SIG-M5 (cell line): ENCODE data around the gene UBC.

Experiments used
- DNase-seq: peaks from one replicate; lab custom pipeline; 2025; lab: John Stamatoyannopoulos, UW

UBC gene

GRCh38 chr12:124914392-124915238, at the start of gene UBC:
TSS of gene UBC (minus strand) at chr12:124914650. CDS start at chr12:124913771, 879 bp downstream.
- no peak for DNase-seq

GRCh38 chr12:124963211-124963610, 48.8 kb upstream of the UBC start:
- no peak for DNase-seq

- DNase-seq, result no peak
Measured at GRCh38 chr12:124961055-124961454, 46.6 kb upstream of the UBC start.

- no peak for DNase-seq
Measured at GRCh38 chr12:124956571-124956970, 42.1 kb upstream of the UBC start.

- no peak for DNase-seq
Measured at GRCh38 chr12:124954771-124955170, 40.3 kb upstream of the UBC start.

- DNase-seq, result no peak
Measured at GRCh38 chr12:124953689-124954405, 39.4 kb upstream of the UBC start.

- no peak for DNase-seq
Measured at GRCh38 chr12:124952801-124953200, 38.4 kb upstream of the UBC start.

GRCh38 chr12:124952295-124952694, 37.8 kb upstream of the UBC start:
- no peak for DNase-seq

- DNase-seq, result no peak
Measured at GRCh38 chr12:124949779-124950728, 35.6 kb upstream of the UBC start.

GRCh38 chr12:124949066-124949465, 34.6 kb upstream of the UBC start:
- no peak for DNase-seq

- DNase-seq, result no peak
Measured at GRCh38 chr12:124947561-124948398, 33.3 kb upstream of the UBC start.

- DNase-seq, result no peak
Measured at GRCh38 chr12:124947013-124947412, 32.6 kb upstream of the UBC start.

GRCh38 chr12:124946447-124946793, 32.0 kb upstream of the UBC start:
- DNase-seq, result no peak

- no peak for DNase-seq
Measured at GRCh38 chr12:124941170-124941527, 26.7 kb upstream of the UBC start.

- no peak for DNase-seq
Measured at GRCh38 chr12:124940393-124941169, 26.1 kb upstream of the UBC start.

- DNase-seq, result no peak
Measured at GRCh38 chr12:124940143-124940392, 25.6 kb upstream of the UBC start.

GRCh38 chr12:124939421-124940142, 25.1 kb upstream of the UBC start:
- no peak for DNase-seq

GRCh38 chr12:124939079-124939420, 24.6 kb upstream of the UBC start:
- no peak for DNase-seq

GRCh38 chr12:124938587-124938986, 24.1 kb upstream of the UBC start:
- DNase-seq, result no peak

GRCh38 chr12:124938108-124938507, 23.7 kb upstream of the UBC start:
- DNase-seq, result no peak
